SU-DHL-6 (cell line): ENCODE data around the gene NTNG1.

Source experiments
- EZH2phosphoT487 ChIP-seq: fragments of 200-600 bp; sonication (generic), shearing (Covaris generic); conservative IDR thresholded peaks from 2 replicates; pipeline ENCODE4 v1.6.1; 2018; ENCODE audit warnings: mild to moderate bottlenecking, antibody characterized with exemption, low read length, moderate library complexity, mixed read lengths
- TF ChIP-seq, protein P1 (sequence below): fragments of 200-600 bp; sonication (generic); IDR thresholded peaks from one replicate; pipeline ENCODE4 v1.5.1; 2017; ENCODE audit warnings: antibody characterized with exemption, mild to moderate bottlenecking, low read length, moderate library complexity; ENCODE audit not compliant: insufficient read depth, poor library complexity, severe bottlenecking

DNA sequence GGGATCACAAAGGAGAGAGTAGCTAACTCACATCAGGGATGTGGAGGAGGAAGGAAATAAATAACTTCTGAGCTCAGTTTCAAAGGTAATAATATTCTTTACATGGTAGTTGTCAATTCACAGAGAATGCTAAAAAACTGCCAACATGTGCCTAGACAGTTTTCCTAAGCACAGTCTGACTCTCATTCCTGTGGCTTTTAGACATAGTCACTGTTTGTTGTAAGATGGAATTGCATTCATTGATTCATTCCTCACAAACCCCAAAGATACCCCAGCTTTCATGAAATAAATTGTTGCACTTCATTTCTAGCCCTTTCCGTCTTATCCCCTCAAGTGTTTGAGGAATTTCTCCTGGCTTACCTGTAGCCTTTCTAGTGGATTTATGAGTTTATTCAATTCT is 263.9 kb downstream of the NTNG1 start:
- TF ChIP-seq, protein P1, sequence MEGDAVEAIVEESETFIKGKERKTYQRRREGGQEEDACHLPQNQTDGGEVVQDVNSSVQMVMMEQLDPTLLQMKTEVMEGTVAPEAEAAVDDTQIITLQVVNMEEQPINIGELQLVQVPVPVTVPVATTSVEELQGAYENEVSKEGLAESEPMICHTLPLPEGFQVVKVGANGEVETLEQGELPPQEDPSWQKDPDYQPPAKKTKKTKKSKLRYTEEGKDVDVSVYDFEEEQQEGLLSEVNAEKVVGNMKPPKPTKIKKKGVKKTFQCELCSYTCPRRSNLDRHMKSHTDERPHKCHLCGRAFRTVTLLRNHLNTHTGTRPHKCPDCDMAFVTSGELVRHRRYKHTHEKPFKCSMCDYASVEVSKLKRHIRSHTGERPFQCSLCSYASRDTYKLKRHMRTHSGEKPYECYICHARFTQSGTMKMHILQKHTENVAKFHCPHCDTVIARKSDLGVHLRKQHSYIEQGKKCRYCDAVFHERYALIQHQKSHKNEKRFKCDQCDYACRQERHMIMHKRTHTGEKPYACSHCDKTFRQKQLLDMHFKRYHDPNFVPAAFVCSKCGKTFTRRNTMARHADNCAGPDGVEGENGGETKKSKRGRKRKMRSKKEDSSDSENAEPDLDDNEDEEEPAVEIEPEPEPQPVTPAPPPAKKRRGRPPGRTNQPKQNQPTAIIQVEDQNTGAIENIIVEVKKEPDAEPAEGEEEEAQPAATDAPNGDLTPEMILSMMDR, result no peak
- no peak for TF ChIP-seq EZH2phosphoT487
